Occipital lobe (tissue), 2 donors: ENCODE results near the gene SPECC1L. TPM values are rescaled to one million over a fixed set of nuclear protein-coding genes. Genes with fewer than 3 reads are reported as not detected.

ENCODE experiments used
- DNase-seq: peaks from one replicate; lab custom pipeline; 2025; lab: John Stamatoyannopoulos, UW
- total RNA-seq: library from RNA; depleted of rRNA; stranded (reverse); fragments of >200 nt; gene quantifications from one replicate; pipeline ENCODE4 v1.2.3, GENCODE V29; 2014

The SPECC1L gene
- total RNA-seq, 1 donor from 2014 or later: 49.0 TPM

- no peak for DNase-seq
These were observed 129.5 kb downstream of the SPECC1L start for GRCh38 chr22:24400034-24400725.

GRCh38 chr22:24400726-24401596, 130.3 kb downstream of the SPECC1L start:
- DNase-seq: no peak

- no peak for DNase-seq
These were observed 131.3 kb downstream of the SPECC1L start for GRCh38 chr22:24401931-24402367.

GRCh38 chr22:24402460-24403192, 132.0 kb downstream of the SPECC1L start:
- peak; percentile 23 for DNase-seq

DNA sequence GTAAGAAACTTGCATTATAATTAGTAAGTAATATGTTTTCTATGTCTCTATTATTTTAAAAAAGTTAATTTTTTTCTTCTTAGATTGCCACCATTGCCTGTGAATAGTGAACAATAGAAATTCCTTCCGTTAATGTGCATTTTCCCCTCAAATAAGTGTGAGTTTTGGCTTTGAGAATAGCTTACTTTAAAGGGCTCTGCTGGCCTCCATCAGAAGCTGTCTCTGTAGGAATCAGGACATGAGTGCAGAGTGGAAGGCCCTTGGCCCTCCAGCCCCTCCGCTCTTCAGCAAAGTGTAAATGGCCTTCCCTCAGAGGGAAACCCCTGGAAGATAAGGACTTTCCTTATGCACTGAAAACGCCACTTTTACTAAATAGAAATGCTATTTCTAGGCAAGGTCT, 132.7 kb downstream of the SPECC1L start:
- no peak for DNase-seq

DNA sequence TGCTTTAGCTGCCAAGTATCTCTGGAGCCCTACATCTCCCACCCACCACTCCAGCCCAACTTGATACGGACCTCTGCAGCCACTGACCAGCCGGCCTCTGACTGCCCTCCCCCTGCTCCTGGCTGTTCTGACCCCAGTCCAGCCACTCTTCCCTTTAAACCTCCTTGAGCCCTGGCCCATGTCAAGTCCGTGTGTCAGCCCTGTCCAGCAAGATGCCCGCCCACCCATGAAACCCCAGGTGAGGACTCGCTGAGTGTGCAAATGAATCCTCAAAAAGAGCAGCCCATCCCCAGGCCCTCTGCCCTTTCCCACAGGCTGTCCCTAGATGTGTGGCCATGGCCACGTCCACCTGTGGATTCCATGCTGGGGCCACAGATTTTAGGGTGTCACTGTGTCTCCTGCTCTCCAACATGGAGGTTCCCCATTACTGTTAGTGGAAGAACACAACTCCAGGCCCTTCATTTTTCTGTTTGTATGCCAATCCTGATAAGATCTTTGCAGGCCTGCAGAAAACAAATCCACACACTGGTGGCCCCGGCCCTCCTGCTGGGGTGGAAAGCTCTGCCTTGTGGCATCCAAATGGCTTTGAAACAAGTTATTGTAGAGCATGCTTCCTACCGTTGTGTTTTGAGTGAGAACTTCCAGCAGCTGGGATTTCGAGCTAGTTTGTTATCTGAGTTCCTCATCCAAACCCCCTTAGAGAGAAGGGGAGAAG, 134.1 kb downstream of the SPECC1L start:
- DNase-seq: no peak

- DNase-seq: no peak
These were observed 135.1 kb downstream of the SPECC1L start for GRCh38 chr22:24405631-24406321.

DNA sequence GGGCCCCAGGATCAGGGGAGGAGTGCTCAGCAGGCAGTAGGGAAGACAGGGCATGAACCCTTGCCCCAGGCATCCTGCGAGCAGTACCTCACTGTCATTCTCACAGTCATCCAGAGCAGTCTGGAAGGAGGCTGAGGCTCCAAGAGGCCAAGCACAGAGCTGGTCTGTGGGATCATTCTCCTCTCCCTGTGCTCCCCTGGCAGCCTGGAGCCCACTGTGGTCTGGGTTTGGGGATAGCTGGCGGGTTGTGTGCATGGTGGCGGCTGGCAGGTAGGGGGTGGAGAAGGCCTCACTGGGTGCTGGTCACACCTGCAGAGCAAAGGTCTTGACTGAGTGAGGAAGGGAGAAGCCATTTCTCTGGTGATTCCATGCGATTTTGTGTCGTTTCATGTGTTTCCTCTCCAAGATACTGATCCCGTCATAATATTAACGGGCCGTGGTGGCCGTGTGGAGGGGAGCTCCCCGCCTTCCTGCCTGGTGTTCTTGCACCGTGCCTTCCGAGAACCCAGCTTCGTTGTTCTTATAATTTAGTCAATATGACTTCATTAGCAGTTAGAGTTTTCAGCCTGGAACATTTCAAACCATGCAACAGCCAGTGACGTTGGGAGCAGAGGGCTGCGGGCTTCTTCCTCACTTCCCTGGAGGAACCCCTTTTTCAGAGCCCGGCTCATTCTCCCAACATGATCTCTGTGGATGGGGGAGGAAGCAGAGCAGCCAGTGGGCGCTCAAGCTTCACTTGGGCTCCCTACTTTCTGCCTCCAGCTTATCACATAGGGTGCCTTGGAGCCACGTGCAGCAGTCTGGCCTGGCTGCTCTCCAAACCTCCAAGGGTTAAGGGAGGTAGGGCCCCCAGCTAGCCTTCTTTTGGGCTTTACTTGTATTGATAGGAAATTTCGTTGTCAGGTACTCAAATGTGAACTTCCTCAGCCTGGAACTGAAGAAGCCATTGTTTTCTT, 136.0 kb downstream of the SPECC1L start:
- DNase-seq: no peak

DNA sequence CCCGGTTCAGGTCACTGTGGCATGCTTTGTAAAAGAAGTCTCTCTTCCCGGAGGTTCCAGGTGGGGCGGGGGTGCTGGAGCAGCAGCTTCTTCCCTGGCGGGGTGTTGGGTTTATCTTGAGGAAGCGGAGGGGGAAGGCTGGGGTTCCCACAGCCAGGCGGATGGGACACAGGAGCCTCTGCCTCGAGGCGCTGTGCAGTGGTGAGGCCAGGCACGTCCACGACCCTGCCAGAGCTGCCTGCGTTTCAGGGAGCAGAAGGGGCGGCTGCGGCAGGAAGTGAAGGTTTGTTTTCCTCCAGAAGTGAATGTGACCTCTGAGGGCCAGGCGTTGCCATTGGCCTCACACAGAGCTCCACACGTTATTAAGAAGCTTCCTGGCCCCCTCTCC, 136.6 kb downstream of the SPECC1L start:
- DNase-seq: no peak

DNA sequence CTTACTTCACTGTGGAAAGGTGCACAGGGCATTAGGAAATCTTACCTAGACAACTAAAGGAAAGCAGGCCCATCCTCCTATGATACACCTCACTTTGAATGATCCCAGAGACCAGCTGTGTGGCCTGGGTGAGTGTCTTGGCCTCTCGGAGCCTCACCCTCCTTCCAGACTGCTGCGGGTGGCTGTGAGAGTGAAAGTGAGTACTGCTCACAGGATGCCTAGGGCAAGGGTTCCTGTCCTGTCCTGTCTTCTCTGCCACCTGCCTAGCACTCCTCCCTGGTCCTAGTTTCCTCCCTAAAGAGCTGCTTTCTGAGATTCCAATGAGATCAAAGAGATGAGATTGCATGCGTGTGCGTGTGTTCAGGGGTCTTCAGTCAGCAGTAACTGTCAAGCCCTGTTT, 137.3 kb downstream of the SPECC1L start:
- DNase-seq: no peak

GRCh38 chr22:24408630-24409029, 138.0 kb downstream of the SPECC1L start:
- no peak for DNase-seq

DNA sequence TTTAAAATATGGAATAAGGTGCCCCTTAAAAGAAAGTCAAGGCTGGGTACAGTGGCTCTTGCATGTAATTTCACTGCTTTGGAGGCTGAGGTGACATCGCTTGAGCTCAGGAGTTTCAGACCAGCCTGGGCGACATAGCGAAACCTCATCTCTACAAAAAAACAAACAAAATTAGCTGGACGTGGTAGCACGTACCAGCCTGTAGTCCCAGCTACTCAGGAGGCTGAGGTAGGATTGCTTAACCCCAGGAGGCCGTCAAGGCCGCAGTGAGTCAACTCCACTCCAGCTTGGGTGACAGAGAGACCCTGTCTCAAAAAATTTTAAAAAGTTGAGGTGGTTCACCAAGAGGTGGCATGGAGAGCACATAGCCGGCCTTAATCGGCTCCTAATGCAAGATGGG, 139.1 kb downstream of the SPECC1L start:
- no peak for DNase-seq

GRCh38 chr22:24410110-24410856, 139.7 kb downstream of the SPECC1L start:
- DNase-seq: no peak

- no peak for DNase-seq
These were observed 140.8 kb downstream of the SPECC1L start for GRCh38 chr22:24411256-24412004.

- no peak for DNase-seq
These were observed 141.6 kb downstream of the SPECC1L start for GRCh38 chr22:24412274-24412673.

DNA sequence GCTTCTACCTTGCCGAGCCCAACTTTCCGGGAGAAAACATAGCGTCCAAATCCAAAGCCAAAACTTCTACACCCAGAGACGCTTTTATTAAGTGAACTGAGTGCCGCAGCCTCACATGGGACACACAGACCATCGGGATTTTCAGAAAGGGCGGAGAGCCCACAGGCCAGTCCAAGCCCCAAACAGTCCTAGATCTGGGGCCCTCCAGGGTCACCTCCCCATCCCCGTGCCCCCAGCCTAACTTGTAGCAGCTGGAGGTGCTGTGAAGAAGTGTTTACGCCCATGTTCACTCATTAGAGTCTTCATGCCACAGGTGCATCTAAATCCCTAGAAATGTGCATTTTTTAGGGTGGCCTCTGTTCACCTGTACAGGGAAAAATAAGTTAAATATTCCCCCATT, 142.6 kb downstream of the SPECC1L start:
- no peak for DNase-seq

- no peak for DNase-seq
These were observed 143.2 kb downstream of the SPECC1L start for GRCh38 chr22:24413736-24414385.

DNA sequence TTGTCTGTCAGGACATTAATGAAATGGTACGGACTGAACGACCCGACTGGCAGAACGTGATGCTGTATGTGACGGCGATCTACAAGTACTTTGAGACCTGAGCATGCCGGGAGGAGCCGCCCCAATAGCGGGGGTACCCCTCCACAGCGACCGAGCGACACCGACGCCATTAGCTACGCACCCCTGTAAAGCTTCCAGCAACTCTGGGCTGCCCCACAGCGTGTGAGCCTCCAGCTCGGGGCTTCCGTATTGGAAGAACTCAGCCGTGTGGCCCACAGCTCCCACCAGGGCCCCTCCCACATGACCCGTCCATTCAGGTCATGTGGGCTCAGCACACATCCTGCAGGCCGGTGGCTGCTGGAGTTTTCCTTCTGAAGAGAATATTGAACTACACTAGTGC, 143.9 kb downstream of the SPECC1L start:
- no peak for DNase-seq
